Measurements from ENCODE around the gene CACNA2D3.

DNA sequence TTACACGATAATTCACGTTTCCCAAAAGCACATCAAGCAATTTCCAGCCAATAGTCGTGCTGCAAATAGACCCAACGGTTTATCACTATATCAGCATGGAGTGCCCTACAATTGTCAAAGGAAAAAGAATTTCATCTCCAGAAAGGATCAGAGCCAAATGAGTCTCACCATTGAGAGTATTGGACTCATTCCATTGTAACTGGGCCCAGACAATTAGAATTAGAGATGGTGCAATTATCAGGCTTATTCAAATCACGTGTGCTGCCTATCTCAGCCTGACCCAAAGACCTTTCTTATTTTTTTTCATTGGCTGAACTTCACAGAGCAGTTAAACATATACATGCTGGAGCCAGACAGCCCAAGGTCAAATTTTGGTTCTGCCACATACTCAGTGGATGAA is 892.6 kb downstream of the CACNA2D3 start:
- TF ChIP-seq, protein P1, sequence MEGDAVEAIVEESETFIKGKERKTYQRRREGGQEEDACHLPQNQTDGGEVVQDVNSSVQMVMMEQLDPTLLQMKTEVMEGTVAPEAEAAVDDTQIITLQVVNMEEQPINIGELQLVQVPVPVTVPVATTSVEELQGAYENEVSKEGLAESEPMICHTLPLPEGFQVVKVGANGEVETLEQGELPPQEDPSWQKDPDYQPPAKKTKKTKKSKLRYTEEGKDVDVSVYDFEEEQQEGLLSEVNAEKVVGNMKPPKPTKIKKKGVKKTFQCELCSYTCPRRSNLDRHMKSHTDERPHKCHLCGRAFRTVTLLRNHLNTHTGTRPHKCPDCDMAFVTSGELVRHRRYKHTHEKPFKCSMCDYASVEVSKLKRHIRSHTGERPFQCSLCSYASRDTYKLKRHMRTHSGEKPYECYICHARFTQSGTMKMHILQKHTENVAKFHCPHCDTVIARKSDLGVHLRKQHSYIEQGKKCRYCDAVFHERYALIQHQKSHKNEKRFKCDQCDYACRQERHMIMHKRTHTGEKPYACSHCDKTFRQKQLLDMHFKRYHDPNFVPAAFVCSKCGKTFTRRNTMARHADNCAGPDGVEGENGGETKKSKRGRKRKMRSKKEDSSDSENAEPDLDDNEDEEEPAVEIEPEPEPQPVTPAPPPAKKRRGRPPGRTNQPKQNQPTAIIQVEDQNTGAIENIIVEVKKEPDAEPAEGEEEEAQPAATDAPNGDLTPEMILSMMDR (IDR thresholded peaks at IDR 0.05) = no peak
- no peak for TF ChIP-seq POLR2A (IDR thresholded peaks at IDR 0.05)

All from lower leg skin (tissue), 3 donors.